GM19372 (cell line): Measurements from ENCODE around the gene SLC31A2.
"Not testable (repeated sequence)": the region's sequence is repeated elsewhere in the genome, so short reads cannot be mapped to it uniquely, and the experiment has no call there.

Experiments
- ATAC-seq: cut with Tn5 transposase; IDR thresholded peaks from one replicate; pipeline ENCODE4 v1.9.1; 2021; ENCODE audit warnings: mild to moderate bottlenecking, low read depth, moderate library complexity; ENCODE audit not compliant: unreplicated experiment

The SLC31A2 gene

DNA sequence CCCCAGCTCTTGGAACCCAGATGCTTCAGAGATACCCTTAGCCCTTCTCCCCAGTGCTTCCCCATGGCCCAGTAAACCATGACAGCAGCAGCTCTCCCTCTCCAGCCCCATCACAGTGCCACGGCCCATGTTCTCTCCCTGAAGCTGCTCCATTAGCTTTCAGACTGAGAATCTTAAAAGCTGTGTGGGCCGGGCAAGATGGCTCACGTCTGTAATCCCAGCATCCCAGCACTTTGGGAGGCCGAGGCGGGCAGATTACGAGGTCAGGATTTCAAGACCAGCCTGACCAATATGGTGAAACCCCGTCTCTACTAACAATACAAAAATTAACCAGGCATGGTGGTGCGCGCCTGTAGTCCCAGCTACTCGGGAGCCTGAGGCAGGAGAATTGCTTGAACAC is 1.2 kb upstream of the SLC31A2 start:
- ATAC-seq: not testable (repeated sequence)

DNA sequence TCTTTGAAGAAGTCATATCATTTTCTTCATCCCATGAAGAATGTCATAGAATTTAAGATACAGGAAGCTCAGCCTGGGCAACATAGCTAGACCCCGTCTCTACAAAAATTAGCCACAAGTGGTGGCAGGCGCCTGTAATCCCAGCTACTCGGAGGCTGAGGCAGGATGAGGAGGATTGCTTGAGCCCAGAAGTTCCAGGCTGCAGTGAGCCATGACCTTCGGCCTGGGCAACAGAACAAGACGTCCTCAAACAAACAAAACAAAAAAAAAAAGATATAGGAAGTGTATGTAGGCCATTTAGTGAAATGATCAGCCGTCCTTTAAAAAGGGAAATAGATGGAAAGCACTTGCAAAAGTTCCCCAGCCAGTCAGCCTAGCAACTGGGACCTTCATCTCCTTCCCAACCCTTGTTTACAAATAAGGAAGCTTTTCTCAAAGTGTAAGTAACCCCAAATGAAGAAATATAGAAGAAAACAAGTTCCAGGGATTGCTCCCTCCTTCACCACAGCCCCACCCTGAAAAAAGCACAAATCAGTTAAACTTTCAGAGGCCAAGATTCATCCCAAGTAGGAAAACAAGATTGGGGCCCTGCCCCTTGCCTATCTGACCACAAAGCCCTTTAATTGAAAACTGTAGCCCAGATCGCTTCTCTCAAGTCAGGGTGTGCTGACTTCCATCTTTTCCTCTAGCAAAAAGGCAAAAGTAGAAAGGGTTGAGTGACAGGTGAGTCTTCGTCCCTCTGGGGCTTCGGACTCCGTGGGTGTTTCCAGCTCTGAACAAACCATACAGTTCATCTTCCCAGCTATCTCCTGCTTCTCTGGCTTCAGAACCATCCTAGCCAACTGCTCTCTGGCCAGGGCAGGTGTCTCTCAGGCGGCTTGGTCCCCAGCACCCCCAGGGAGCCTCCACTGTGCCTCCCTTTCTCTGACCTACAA is 1.2 kb downstream of the SLC31A2 start:
- no peak for ATAC-seq

DNA sequence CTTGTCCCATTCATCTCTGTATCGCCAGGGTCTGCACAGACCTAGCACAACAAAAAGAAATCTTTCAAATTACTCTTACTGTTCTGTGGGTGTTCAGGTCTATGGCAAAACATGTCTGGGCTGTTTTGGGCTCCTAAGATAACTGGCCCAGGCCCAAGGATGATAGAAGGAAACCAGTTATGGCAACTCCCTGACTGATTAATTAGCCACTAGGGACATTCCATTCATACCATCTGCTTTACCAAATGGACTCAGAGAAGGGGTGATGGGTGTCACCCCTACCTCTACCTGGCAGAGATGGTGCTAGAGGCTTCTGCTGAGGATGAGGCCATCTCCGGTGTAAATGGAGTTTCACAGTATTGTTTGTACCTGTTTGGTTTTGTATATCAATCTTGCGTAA is 1.9 kb downstream of the SLC31A2 start:
- no peak for ATAC-seq

DNA sequence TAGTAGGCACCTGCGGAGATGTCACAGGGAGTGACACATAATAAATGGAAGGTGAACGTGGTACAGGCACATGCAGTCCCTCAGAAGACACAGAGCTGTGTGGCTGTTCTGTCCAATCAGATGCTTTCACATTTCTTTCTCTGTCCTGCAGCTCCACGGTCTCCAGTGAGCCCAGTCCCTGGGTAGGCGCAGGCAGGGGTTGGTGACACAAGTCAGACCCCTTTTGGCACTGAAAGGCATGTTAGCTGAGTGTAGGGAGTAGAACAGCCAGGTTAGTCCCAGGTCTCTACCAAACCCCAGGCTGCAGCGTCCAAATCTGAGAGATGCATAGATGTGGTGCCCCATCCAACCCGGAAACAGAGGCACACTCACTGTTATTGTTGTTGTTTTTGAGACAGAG is 2.8 kb downstream of the SLC31A2 start:
- no peak for ATAC-seq

DNA sequence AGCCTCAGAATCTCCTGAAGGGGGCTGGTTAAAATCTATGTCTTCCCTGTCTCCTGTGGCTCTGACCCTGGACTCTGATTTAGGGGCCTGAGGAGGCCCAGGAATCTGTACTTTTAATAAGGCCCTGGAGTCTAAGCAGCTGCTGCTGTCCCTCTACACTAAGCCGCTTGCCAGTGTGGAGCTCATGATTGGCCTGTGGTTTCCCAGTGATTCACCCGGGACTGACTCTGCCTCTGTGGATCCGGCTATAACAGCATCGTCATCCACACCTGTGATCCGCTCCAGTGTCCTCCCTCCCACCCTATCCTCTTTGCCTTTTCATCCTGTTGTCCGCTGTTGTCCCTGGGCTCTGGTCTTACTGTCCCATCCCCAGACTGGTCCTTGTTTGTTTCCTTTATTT is 3.7 kb downstream of the SLC31A2 start:
- no peak for ATAC-seq

DNA sequence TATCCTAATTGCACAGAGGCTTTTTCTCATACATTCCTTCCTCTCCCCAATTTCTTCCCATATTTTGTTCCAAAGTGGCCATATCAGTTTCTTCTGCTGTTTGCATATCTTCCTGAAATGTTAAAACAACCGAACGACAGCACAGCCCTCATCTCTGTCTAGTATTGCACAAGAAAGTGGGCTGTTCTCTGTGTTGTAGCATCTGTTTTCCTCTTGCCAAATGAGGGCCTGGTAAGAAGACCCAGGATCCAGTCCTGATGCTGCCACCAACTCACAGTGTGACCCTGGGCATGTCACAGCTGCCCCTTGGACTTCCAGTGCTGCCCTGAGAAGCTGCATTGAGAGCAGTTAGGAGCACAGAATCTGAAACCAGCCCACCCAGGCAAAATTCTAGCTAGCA is 4.1 kb downstream of the SLC31A2 start:
- no peak for ATAC-seq

DNA sequence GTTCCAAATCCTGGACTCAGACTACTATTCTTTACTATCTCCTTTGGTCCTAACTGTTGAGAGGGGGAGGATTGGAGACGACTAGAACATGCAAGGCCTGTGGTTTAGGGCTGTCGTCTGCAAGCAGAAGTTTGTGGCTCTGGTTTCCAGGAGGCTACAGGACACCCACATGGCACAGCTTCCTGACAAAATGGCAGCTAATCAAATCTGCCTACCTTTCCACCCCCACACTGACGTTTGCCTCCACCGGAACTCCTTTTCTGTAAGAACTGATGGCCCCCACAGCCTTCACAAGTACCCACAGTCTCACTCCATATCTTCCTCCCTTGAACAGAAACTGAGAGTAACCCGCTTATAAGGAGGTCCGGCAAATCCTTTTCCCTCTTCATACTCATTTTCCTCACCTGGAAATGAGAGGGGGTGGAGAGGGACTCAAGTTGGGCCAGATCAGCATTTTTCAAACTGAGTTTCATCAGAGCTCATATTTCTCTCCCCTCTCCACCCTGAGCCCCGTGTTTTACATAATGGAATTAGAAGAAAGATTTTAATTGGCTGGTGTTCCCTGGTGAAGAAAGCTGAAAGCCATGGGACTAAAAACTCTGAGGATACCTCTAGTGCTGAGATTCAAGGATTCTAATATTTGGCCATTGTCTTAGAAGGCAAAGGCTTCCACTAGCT is 5.2 kb downstream of the SLC31A2 start:
- ATAC-seq: no peak

DNA sequence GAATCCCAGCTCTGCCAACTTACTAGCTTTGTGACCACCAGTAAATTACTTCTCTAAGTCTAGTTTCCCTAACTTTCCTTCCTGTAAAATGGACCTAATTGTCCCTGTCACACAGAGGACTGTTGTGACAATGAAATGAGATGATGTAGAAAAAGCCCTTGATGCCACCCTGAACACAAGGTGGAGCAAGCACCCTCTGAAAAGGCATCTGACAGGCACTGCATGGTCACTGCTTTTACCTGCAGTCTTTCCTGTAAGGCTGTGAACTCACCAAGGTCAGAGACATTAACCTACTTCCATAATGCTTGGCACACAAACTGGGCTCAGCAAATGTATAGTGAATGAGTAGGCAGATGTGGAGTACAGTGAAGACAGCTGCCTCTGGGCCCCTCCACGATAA is 6.1 kb downstream of the SLC31A2 start:
- ATAC-seq: no peak

DNA sequence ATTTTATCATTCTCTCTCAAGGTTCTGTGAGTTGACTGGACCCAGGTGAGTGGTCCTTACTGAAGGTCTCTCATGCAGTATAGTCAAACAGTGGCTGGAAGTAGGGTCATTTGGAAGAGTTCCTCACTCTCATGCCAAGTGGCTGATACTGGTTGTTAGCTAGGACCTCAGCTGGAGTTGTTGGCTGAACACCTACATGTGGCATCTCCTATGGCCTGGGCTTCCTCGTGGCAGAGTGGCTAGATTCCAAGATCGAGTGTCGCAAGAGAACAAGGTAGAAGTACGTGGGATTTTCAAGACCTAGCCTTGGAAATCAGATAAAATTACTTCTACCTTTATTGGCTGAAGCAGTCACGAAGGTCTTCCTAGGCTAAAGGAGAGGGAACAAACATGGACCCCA is 7.6 kb downstream of the SLC31A2 start:
- ATAC-seq: no peak

DNA sequence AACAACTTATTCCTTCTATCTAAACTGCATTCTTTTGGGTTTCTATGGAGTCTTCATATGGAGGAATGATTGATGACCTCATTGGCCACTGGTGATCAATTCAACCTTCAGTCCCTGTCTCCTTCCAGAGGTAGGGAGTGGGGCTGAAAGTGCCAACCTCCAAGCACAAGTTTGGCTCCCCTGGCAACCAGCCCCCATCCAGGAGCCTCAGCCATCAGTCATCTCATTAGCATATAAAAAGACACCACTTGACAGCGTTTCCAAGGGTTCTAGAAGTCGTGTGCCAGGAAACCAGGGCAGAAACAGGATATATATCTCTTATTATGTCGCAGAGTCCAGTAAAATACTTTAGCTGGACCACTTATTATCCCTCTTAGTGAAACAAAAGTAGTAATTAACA is 9.8 kb downstream of the SLC31A2 start:
- ATAC-seq: no peak

DNA sequence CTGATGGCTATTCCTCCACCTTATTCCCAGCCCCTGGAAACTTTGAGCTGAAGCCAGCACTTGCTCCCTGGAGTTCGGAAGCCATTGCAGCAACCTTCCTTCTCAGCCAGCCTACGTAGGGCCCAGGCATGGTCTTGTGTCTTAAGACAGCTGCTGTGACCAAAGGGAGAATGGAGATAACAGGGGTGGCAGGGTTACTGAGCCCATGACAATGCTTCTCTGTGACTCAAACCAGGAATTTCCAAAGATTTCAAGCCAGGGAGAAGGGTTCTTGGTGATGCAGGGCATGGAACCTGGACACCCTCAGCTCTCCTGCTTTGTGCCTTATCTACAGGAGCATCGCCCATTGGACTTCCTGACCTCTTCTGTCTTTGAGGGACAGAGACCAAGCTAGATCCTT is 12.2 kb downstream of the SLC31A2 start:
- ATAC-seq: no peak

DNA sequence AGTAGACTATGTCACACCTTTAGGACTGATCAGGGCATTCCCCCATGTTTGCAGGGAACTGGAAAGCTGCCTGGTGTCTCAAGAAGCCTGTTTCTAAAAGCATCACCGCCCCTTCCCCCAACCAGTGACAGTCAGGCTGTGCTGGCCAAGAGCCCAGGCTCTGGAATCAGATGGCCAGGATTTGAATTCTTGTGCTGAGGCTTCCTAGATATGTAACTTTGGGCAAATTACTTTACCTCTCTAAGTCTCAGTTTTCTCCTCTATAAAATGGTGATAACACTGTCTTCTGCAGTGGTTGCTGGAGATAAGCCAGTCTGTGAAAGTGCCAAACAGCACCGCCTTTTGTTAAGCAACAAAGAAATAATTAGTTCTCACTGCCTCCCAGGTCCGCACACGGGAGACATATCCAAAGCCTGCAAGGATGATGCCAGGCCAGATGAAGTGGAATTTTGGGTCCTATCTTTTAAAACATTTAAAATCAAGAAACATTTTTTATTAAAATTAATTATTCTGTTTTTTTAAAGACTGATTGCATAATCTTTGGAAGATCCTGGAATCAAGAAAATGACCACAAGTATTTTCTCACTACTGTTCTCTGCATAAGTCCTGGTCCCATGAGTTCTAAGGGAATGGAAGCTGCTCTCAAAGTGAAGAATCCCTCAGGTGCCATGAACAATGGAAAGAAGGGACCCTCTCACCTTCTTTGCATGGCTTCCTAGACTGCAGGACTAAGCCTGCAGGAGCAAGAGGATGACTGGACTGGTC is 13.9 kb downstream of the SLC31A2 start:
- ATAC-seq: no peak

DNA sequence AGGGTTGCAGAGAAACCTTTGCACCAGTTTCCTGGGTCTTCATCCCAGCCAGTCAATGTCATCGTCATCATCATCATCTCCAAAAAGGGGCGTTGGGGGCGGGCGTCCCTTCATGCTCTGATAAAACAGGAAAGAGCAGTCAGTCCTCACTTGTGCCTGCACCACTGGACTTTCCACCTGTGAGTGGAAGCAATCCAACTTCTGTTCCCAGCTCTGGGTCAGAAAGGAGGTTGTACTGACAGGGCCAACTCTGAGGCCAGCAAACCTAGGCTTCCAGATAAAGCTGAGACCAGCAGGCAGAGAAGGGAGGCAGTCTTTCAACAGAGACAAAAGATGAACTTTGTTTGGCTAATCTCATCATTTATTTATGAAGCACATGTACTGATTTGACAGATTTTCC is 15.2 kb downstream of the SLC31A2 start:
- ATAC-seq: no peak

DNA sequence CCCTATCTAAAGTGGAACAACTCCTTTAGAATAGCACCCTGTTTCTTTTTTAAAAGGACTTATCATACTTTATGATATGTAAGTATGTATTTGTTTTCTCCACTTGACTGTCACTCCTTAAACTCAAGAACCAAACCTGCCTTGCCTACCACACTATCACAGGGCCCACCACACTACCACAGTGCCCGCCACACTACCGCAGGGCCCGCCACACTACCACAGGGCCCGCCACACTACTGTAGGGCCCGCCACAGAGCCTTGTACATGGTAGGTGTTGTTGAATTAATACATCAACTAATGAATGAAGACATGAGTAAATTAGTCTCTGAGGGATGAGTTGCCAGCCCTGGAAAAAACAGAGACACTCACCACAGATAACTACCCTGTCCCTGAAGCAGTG is 18.0 kb downstream of the SLC31A2 start:
- ATAC-seq: no peak

DNA sequence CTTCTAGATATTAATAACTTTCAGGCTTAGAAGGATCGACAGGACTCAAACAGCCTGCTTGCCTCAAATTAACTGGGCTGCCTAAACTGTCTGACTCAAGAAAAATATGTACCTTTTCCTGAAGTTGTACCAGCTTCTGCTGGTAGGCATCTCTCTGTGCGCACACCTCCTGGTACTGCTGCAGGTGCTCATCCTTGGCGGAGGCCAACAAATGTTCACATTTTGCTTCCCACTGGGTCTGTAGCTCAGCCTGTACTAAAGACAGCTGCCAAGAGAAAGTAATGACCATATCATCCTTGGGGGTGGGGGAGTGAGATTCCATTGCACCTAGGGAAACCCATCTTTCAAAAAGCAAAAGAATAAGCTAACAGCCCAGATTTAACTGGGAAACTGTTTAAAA is 22.5 kb downstream of the SLC31A2 start:
- no peak for ATAC-seq

DNA sequence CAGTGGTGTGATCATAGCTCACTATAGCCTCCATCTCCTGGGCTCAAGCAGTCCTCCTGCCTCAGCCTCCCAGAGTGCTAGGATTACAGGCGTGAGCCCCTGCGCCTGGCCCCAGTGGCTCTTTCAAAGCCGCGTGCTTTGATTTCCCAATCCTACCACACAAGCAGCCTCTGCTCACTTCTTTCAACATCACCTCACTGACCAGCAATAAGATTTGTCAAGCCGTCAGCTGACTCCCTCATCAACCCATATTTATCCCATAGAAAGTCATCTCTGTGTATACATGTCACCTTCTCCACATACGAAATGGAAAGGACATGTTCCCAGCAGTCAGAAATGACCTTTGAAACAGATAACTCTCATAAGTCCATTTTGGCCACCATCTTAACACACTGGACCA is 26.0 kb downstream of the SLC31A2 start:
- ATAC-seq: no peak

DNA sequence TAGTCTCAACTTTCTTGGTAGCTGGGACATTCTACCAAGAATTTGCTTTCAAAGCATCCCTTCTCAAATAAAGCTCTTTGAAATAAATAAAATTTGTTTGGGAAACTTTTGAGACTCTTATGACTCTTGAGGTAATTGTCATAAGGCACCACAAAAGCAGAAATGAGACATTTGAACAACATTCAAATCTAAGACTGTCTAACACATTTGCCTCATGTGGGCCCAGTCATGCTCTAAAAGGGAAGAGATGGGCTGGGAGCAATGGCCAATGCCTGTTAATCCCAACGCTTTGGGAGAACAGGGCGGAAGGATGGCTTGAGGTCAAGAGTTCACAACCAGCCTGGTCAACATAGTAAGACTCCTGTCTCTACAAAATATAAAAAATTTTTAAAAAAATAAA is 26.4 kb downstream of the SLC31A2 start:
- no peak for ATAC-seq

DNA sequence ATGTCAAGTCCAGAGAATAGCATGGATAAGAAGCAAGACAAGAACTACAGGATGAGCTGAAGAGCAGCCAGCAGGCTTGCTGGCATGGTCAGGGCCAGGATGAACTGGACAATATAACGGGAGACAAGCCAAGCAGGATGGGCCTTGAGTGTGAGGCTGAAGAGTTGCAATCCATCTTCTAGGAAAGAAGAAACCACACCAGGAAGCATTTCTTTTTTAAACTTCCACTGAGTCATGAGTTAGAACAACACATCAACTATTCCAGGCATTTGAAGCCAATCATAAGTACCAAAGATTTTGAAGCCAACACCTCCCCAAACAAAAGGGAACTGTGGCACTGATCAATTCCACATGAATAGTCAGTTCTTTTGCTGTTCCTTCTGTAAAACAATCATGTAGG is 27.3 kb downstream of the SLC31A2 start:
- no peak for ATAC-seq

DNA sequence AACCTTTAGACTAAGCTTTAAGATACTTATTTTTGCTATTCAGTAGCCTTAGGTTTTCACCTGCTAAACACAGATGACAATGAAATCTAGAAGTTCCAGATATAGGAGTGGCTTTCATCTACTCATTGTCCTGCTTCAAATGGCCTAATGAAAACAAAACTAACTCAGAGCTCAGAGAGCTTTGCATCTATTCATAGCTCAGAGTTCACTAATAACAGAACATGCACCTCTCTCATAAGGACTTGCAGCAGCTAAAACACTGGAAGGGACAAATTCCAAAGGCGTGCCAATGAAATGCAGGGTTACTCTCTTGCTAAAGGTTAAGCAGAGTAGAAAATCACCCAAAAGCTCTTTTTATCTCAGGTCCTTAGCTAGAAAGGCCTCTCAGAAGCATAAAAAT is 29.0 kb downstream of the SLC31A2 start:
- no peak for ATAC-seq

DNA sequence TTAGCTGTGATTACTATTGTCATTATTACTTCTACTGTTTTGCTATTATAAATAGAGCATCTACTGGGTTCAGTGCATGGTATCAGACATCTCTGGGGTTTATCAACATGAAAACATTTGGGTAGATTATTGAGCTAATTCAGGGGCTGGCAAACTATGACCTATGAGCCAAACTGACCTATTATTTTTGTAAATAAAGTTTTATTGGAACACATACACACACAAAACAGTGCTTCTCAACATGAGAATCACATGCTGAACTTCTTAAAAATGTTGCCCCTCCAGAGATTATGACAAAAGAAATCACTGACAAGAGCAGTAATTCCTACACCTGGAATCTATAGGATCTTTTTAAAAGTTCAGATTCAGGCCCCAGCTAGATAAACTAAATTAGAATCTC is 30.4 kb downstream of the SLC31A2 start:
- ATAC-seq: no peak

DNA sequence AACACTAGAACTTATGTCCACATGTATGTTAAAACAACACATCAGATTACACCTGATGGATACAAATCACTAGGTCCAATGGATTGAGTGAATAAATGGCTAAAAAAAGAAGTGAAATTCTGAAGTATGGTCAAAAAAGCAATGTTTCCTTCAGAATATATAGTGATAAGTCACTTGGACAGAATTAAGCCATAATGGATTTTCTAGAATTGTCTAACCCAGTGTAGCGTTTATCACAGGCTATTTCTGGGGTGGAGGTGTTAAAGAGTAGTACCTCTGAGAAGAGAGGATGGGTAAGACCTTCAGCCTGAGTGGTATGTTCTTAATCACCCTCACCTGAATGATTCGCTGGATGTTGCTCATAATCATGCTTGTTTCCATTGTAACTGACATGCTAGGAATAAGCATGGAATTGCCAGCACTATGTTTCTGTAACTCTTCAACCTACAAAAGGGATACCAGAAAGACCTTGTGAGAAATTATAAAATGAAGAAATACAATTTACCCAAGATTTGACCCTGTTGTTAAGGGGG is 33.2 kb downstream of the SLC31A2 start:
- ATAC-seq: no peak
